Measurements from ENCODE around the gene FARSA. TPM values are rescaled to one million over a fixed set of nuclear protein-coding genes. Genes with fewer than 3 reads are reported as not detected.

FARSA gene
- total and polyA plus RNA-seq, 2 donors (not counting 3 experiments of a cell fraction or from before 2014, with no cell fraction given) = 51.8 to 77.4 TPM

DNA sequence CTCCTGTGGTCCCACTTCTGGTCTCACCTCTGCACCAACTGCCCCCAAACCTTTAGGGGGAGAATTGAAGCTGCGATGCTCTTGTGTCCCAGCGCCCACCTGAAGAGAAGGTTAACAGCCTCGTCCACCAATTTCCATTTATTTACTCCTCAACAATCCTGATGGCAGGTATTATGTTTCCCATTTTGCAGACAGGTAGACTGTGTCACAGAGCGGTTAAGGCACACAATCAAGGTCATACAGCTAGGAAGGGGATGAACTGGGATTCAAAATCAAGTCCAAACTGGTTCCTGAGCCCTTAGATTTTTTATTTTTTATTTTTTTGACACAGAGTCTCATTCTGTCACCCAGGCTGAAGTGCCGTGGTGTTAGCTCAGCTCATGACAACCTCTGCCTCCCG, 58.4 kb downstream of the FARSA start:
- Histone ChIP-seq H4K20me1 (replicated peaks; ENCODE audit: control insufficient read depth, extremely low read depth, insufficient read depth, low read length) (no peaks in the 10 kb centered on the region), H3K79me2 (ENCODE audit: control insufficient read depth, insufficient read depth, low read length) (no peaks in the 10 kb centered on the region), H3K36me3 (ENCODE audit: control insufficient read depth in 2 of 2, extremely low read depth in 1 of 2, insufficient read depth in 2 of 2, low read length in 2 of 2) (peaks cover 0 to 5% of the 10 kb centered on the region in 2 experiments), H3K27ac (ENCODE audit: insufficient read depth, low read depth, low read length) (no peak overlapping the region), H2AFZ (ENCODE audit: low read depth, low read length) (no peak overlapping the region), H3K4me3 (replicated peaks in 1 of 3; ENCODE audit: insufficient read depth in 1 of 3, low read depth in 1 of 3, low read length in 3 of 3) (no peak overlapping the region), H3K27me3 (ENCODE audit: control insufficient read depth in 2 of 2, insufficient read depth in 2 of 2, low read length in 2 of 2) (no peaks in the 10 kb centered on the region), H3K9me3 (replicated peaks; ENCODE audit: control insufficient read depth, insufficient read depth, low read length) (no peaks in the 10 kb centered on the region), H3K9me1 (replicated peaks; ENCODE audit: control insufficient read depth, extremely low read depth, insufficient read depth, low read length) (no peaks in the 10 kb centered on the region), H3K9ac (replicated peaks; ENCODE audit: extremely low read depth, insufficient read depth, low read length) (no peak overlapping the region), H3K4me2 (ENCODE audit: insufficient read depth, low read length) (no peak overlapping the region), H3K4me1 (ENCODE audit: control insufficient read depth, extremely low read depth, insufficient read depth, low read length) (no peaks in the 10 kb centered on the region)
- CTCF ChIA-PET = no interaction called here
- no peak for DNase-seq (ENCODE audit: low read depth, low spot score)
- BruUV-seq (replicated peaks) = no TSS peak
- dilution Hi-C loops (cut with MboI; ENCODE audit: extremely low pct_ligation_motif_present, low sequenced_read_pairs) = no loop called here
- FAIRE-seq = no peak
- TF ChIP-seq, protein P1, sequence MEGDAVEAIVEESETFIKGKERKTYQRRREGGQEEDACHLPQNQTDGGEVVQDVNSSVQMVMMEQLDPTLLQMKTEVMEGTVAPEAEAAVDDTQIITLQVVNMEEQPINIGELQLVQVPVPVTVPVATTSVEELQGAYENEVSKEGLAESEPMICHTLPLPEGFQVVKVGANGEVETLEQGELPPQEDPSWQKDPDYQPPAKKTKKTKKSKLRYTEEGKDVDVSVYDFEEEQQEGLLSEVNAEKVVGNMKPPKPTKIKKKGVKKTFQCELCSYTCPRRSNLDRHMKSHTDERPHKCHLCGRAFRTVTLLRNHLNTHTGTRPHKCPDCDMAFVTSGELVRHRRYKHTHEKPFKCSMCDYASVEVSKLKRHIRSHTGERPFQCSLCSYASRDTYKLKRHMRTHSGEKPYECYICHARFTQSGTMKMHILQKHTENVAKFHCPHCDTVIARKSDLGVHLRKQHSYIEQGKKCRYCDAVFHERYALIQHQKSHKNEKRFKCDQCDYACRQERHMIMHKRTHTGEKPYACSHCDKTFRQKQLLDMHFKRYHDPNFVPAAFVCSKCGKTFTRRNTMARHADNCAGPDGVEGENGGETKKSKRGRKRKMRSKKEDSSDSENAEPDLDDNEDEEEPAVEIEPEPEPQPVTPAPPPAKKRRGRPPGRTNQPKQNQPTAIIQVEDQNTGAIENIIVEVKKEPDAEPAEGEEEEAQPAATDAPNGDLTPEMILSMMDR (IDR thresholded peaks at IDR 0.05; ENCODE audit: extremely low read depth in 1 of 2, insufficient read depth in 1 of 2, low read depth in 1 of 2, low read length in 2 of 2) = no peak
- TF ChIP-seq, protein P2, sequence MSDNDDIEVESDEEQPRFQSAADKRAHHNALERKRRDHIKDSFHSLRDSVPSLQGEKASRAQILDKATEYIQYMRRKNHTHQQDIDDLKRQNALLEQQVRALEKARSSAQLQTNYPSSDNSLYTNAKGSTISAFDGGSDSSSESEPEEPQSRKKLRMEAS (IDR thresholded peaks at IDR 0.05; ENCODE audit: insufficient read depth, insufficient read length) = no peak
- TF ChIP-seq POLR2A (IDR thresholded peaks at IDR 0.05; ENCODE audit: low read depth, low read length) (no peak), MYC (IDR thresholded peaks at IDR 0.05; ENCODE audit: low read depth, low read length) (no peak), POLR2AphosphoS5 (IDR thresholded peaks at IDR 0.05; ENCODE audit: insufficient read depth, low read depth, low read length) (no peak), EZH2 (IDR thresholded peaks at IDR 0.05; ENCODE audit: borderline replicate concordance, low read depth, low read length, severe bottlenecking) (no peak), GATA2 (IDR thresholded peaks at IDR 0.05; ENCODE audit: insufficient read depth, insufficient read length, low read depth, low read length) (no peak), FOS (IDR thresholded peaks at IDR 0.05; ENCODE audit: borderline replicate concordance, insufficient read depth, low read length) (no peak), JUN (IDR thresholded peaks at IDR 0.05; ENCODE audit: borderline replicate concordance, insufficient read depth, insufficient read length, low read depth) (no peak)
- POLR2A ChIA-PET = no interaction called here
- intact Hi-C loops (cut with micrococcal nuclease) = no loop called here

Data from endothelial cell of umbilical vein (primary cell).